ENCODE data around the gene GDF2. TPM values are rescaled to one million over a fixed set of nuclear protein-coding genes. Genes with fewer than 3 reads are reported as not detected.

GDF2 gene
- total RNA-seq, 2 donors from 2014 or later, result not detected

GRCh38 chr10:47349516-47349915, 27.3 kb downstream of the GDF2 start:
- no peak overlapping the region for H3K9ac ChIP-seq (ENCODE audit: low read depth in 2 of 2, low read length in 2 of 2)
- no peak overlapping the region for H3K27ac ChIP-seq
- H3K9me3 ChIP-seq, result no peaks in the 10 kb centered on the region
- H3K4me1 ChIP-seq, result no peaks in the 10 kb centered on the region
- no peaks in the 10 kb centered on the region for H3K36me3 ChIP-seq
- intact Hi-C loops (cut with DNase I), result no loop called here
- no peak for DNase-seq
- no peak for TF ChIP-seq CTCF (IDR thresholded peaks at IDR 0.05)
- no peaks in the 10 kb centered on the region for H3K27me3 ChIP-seq
- no peak overlapping the region for H3K4me3 ChIP-seq

GRCh38 chr10:47349941-47350371, 27.7 kb downstream of the GDF2 start:
- Histone ChIP-seq H3K4me1 (no peaks in the 10 kb centered on the region), H3K9me3 (no peaks in the 10 kb centered on the region), H3K27me3 (no peaks in the 10 kb centered on the region), H3K27ac (no peak overlapping the region), H3K36me3 (no peaks in the 10 kb centered on the region), H3K4me3 (no peak overlapping the region), H3K9ac (ENCODE audit: low read depth in 2 of 2, low read length in 2 of 2) (no peak overlapping the region)
- intact Hi-C loops (cut with DNase I), result no loop called here
- no peak for DNase-seq
- TF ChIP-seq CTCF (IDR thresholded peaks at IDR 0.05), result no peak

GRCh38 chr10:47350671-47351640, 28.7 kb downstream of the GDF2 start:
- intact Hi-C loops (cut with DNase I), result no loop called here
- no peaks in the 10 kb centered on the region for H3K27me3 ChIP-seq
- H3K9me3 ChIP-seq, result no peaks in the 10 kb centered on the region
- no peak for DNase-seq
- H3K4me1 ChIP-seq, result no peaks in the 10 kb centered on the region
- no peak overlapping the region for H3K9ac ChIP-seq (ENCODE audit: low read depth in 2 of 2, low read length in 2 of 2)
- no peak for TF ChIP-seq CTCF (IDR thresholded peaks at IDR 0.05)
- no peaks in the 10 kb centered on the region for H3K36me3 ChIP-seq
- H3K4me3 ChIP-seq, result no peak overlapping the region
- H3K27ac ChIP-seq, result no peak overlapping the region

- H3K9ac ChIP-seq (ENCODE audit: low read depth in 2 of 2, low read length in 2 of 2), result no peak overlapping the region
- intact Hi-C loops (cut with DNase I), result no loop called here
- DNase-seq, result no peak
- H3K27ac ChIP-seq, result no peak overlapping the region
- no peaks in the 10 kb centered on the region for H3K27me3 ChIP-seq
- H3K36me3 ChIP-seq, result no peaks in the 10 kb centered on the region
- H3K9me3 ChIP-seq, result no peaks in the 10 kb centered on the region
- H3K4me1 ChIP-seq, result no peaks in the 10 kb centered on the region
- no peak overlapping the region for H3K4me3 ChIP-seq
- no peak for TF ChIP-seq CTCF (IDR thresholded peaks at IDR 0.05)
Measured at GRCh38 chr10:47351899-47352815, 29.9 kb downstream of the GDF2 start.

- no peak for DNase-seq
- Histone ChIP-seq H3K36me3 (no peaks in the 10 kb centered on the region), H3K27me3 (no peaks in the 10 kb centered on the region), H3K4me1 (no peaks in the 10 kb centered on the region), H3K9me3 (no peaks in the 10 kb centered on the region), H3K27ac (no peak overlapping the region), H3K4me3 (no peak overlapping the region), H3K9ac (ENCODE audit: low read depth in 2 of 2, low read length in 2 of 2) (no peak overlapping the region)
- intact Hi-C loops (cut with DNase I), result no loop called here
- TF ChIP-seq CTCF (IDR thresholded peaks at IDR 0.05), result no peak
Measured at GRCh38 chr10:47353351-47353750, 31.1 kb downstream of the GDF2 start.
